ENCODE data around the gene MAEA.

The MAEA gene

DNA sequence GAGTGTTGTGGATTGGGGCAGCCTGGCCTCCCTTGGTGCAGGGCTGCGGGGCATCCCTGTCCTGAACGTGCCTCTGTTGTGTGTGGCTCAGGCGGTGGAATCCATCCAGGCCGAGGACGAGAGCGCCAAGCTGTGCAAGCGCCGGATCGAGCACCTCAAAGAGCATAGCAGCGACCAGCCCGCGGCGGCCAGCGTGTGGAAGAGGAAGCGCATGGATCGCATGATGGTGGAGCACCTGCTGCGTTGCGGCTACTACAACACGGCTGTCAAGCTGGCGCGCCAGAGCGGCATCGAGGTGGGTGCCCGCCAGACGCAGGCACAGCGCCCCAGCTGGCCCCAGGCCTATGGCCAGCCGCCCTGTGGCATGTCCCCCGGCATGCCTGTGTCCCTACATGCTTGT is 25.6 kb downstream of the MAEA start:
- no peak for TF ChIP-seq CTCF (IDR thresholded peaks at IDR 0.05; ENCODE audit: extremely low read depth, insufficient read depth, missing control alignments)
- in situ Hi-C loops (cut with MboI; ENCODE audit: low pct_unique_long_range_greater_than_20kb, low sequenced_read_pairs, unreplicated experiment), result no loop called here
- DNase-seq (ENCODE audit: low spot score), result no peak

- in situ Hi-C loops (cut with MboI; ENCODE audit: low pct_unique_long_range_greater_than_20kb, low sequenced_read_pairs, unreplicated experiment), result no loop called here
- TF ChIP-seq CTCF (IDR thresholded peaks at IDR 0.05; ENCODE audit: extremely low read depth, insufficient read depth, missing control alignments), result no peak
Measured at GRCh38 chr4:1315836-1316536, 26.3 kb downstream of the MAEA start.

GRCh38 chr4:1316537-1317168 is 27.0 kb downstream of the MAEA start:
- no peak for DNase-seq (ENCODE audit: low spot score)
- TF ChIP-seq CTCF (IDR thresholded peaks at IDR 0.05; ENCODE audit: extremely low read depth, insufficient read depth, missing control alignments), result no peak
- in situ Hi-C loops (cut with MboI; ENCODE audit: low pct_unique_long_range_greater_than_20kb, low sequenced_read_pairs, unreplicated experiment), result no loop called here

More at GRCh38 chr4:1315836-1316536, 26.3 kb downstream of the MAEA start:
- no peak for DNase-seq (ENCODE audit: low spot score)

DNA sequence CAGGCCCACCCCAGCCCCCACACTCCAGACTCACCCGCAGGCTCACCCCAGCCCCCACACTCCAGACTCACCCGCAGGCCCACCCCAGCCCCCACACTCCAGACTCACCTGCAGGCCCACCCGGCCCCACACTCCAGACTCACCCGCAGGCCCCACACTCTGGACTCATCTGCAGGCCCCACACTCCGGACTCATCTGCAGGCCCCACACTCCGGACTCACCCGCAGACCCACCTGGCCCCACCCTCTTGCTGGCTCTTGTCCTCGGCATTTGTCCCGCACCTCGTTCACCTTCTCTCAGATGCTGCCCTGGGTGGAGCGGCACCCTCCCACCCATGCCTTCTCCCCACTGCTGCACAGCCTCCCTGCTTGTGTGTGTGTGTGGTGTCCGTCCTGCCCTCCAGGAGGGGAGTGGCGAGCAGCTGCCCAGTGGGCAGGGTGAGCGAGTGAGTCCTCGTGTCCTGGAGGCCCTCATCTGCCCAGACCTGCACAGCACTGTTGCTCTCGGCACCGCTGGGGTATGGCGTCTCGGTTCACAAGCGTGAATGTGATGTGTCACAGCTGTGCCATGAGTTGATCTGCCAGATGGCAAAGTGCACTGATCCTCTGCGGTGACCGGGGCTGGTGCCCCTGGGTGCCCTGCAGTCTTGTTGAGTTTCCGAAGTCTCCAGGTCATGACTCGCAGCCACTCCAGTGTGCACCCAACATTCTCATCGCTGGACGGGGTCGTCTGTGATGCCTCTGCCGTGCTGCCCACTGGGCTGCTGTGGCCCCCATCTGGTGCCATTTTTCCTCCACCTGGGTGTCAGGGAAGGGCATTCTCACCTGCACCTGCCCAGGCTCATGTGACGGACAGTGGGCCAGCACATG is 27.7 kb downstream of the MAEA start:
- in situ Hi-C loops (cut with MboI; ENCODE audit: low pct_unique_long_range_greater_than_20kb, low sequenced_read_pairs, unreplicated experiment), result no loop called here
- no peak for DNase-seq (ENCODE audit: low spot score)

DNA sequence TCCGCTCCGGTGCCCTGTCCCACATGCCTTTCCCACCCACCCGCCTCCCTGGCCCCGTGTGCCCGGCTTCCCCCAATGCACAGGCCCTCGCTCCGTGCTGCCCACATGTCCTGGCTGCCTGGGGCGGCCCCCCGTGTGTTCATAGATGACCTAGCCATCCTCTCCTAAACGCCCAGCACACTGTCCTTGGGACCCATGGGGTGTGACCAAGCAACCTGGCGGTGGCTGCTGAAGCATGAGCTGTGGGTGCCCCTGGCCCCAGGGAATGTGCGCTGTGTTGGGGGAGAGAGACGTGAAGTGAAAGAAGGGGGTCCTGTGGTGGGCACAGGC is 28.3 kb downstream of the MAEA start:
- in situ Hi-C loops (cut with MboI; ENCODE audit: low pct_unique_long_range_greater_than_20kb, low sequenced_read_pairs, unreplicated experiment), result no loop called here
- TF ChIP-seq CTCF (IDR thresholded peaks at IDR 0.05; ENCODE audit: extremely low read depth, insufficient read depth, missing control alignments), result no peak
- DNase-seq (ENCODE audit: low spot score), result no peak

More for the DNA sequence above, 27.7 kb downstream of the MAEA start:
- TF ChIP-seq CTCF (IDR thresholded peaks at IDR 0.05; ENCODE audit: extremely low read depth, insufficient read depth, missing control alignments), result no peak

DNA sequence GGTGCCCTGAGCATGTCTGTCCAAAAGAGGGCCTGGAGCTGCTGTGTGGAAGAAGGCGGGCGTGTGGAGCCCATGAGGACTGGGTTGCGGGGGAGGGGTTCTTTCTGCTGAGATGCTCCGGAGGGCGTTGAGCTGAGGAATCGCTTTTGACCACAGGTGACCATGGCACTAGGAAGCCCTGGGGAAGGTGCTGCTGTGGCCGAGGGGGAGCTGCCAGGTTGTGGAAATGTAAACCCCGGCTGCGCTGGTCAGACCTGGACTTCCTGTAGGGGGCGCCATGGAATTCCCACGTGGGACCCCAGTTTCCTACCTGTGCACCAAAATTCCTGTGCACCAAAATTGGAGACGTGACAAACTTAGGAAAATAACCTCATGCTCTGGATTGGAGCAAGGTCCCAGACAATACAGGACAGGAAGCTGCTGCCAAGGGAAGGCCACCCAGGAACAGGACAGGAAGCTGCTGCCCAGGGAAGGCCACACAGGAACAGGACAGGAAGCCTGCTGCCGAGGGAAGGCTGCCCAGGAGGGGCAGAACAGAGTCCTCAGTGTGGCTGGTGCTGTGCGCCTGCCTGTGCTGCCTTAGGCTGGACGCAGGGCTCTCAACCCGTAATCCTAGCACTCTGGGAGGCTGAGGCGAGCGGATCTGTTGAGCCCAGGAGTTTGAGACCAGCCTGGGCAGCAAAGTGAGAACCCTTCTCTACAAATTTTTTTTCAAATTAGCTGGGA is 29.0 kb downstream of the MAEA start:
- no peak for DNase-seq (ENCODE audit: low spot score)
- in situ Hi-C loops (cut with MboI; ENCODE audit: low pct_unique_long_range_greater_than_20kb, low sequenced_read_pairs, unreplicated experiment), result no loop called here
- peak; percentile 35 for TF ChIP-seq CTCF (IDR thresholded peaks at IDR 0.05; ENCODE audit: extremely low read depth, insufficient read depth, missing control alignments)

Measured in GM13977 (cell line).